GM18867 (cell line): ENCODE data around the gene PLA2G15.

Source experiments
- ATAC-seq: cut with Tn5 transposase; IDR thresholded peaks from one replicate; pipeline ENCODE4 v1.9.1; 2021; ENCODE audit warnings: mild to moderate bottlenecking, moderate library complexity; ENCODE audit not compliant: unreplicated experiment

PLA2G15 gene

DNA sequence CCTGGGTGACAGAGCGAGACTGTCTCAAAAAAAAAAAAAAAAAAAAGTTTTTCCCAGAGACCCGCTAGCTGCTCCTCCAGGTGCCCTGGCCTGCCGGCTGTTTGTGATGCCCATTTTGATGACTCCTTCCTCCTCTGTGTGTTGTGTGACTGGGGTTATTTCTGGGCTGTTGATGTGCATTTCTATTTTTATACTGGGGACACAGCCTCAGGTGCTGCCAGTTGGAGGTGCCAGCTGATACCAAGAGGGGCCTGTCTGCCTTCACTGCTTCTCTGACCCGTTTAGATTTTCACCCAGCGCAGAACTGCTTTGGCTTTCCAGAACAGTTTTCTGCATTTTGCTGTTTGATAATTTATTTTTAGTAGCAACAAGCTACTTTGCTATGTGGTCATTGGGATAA is 6.7 kb downstream of the PLA2G15 start:
- no peak for ATAC-seq

DNA sequence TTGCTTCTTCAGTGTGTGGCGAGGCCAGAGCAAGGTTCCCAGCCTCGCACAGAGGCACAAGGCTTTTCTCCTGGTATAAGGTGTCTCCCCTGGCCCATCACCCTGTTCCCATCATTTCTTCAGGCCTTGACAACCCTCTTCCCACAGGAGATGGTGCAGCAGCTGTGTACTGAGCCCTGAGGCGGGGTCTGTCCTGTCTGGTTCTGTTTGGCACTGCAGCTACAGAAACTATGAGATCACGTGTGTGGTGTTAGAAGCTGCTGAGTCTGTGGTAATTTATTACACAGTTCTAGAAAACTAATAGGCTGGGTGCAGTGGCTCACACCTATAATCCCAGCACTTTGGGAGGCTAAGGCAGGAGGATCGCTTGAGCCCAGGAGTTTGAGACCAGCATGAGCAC is 7.2 kb downstream of the PLA2G15 start:
- no peak for ATAC-seq

DNA sequence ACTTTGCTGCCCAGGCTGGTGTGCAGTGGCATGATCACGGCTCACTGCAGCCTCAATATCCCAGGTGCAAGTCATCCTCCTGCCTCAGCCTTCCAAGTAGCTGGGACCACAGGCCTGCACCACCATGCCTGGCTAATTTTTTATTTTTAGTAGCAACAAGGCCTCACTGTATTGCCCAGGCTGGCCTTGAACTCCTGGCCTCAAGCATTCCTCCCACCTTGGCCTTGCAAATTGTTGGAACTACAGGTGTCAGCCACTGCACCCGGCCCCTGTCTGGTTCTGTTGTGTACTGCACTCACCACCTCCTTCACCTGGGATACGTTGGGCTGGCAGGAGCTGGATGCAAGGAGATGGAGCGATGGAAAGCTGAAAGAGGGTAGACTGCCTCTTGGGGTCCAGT is 8.5 kb downstream of the PLA2G15 start:
- no peak for ATAC-seq

DNA sequence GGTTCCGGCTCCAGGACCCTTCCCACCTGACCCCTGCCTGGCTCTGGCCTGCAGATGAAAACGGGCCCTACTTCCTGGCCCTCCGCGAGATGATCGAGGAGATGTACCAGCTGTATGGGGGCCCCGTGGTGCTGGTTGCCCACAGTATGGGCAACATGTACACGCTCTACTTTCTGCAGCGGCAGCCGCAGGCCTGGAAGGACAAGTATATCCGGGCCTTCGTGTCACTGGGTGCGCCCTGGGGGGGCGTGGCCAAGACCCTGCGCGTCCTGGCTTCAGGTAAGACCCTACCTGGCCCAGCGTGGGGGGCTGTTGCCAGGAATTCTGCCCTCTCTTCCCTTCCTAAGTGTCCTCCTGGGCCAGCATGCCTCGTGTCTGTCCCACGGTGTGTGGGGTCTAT is 10.5 kb downstream of the PLA2G15 start:
- no peak for ATAC-seq

DNA sequence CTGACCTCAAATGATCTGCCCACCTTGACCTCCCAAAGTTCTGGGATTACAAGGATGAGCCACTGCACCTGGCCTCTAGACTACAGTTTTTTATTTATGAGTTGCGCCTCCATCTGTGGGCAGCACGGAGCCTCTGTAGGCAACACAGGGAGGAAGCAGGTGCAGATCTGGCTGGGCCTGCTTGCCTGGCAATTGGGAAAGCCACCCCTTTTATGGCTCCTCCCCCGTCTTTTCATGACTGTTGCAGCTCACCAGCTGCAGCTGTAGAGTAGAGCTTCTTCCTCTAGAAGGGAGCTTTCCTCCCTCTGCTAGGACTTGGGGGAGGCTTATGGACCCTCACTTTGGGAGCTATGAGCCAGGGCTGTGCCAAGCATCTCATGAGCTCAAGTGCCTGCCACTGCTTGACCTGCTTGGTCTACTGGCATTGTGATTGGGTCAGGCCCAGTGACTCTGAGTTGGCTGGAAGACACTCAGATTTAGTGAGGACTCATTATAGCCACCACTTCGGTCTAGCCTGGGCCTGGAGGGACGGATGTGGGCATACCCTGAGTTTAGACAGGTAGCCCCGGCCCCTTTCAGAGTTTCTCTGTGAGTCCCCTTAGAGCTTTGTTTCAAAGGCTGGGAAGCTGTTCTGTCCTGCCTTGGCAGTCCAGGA is 12.2 kb downstream of the PLA2G15 start:
- peak; percentile 38 for ATAC-seq

DNA sequence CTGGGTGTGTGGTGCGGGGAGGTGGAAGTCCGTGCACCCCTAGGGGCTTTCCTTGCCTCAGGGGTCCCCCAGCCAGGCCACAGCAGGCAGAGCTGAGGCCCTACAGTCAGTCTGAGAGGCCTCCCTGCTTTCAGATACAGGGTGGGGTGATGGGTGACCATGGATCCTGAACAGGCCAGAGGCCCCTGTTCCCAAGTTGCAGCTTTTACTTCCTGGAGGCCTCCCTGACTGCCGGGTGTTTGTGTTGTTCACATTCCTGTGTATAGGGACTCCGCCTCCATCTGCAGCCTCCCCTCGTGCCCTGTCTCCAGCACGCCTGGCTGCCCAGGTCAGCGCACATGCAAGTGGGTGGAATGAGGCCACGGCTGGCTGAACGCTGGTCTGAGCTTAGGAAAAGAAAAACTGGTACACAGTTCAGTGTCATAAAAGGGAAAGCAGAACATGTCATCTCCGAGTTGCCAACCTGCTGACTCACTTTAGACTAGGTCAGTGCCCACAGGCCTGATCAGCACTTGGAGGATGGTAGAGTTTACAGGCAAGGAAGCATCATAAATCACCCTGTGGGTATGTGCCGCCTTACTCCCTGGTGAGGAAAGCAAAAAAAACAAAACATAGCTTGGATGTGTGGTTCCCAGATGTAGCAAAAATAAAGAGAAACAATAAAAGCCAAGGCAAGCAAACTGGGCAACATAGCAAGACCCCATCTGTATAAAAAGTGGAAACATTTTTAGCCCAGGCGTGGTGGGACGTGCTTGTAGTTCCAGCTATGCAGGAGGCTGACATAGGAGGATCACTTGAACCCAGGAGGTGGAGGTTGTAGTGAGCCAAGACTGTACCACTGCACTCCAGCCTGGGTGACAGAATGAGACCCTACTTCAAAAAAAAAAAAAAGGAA is 13.0 kb downstream of the PLA2G15 start:
- no peak for ATAC-seq

DNA sequence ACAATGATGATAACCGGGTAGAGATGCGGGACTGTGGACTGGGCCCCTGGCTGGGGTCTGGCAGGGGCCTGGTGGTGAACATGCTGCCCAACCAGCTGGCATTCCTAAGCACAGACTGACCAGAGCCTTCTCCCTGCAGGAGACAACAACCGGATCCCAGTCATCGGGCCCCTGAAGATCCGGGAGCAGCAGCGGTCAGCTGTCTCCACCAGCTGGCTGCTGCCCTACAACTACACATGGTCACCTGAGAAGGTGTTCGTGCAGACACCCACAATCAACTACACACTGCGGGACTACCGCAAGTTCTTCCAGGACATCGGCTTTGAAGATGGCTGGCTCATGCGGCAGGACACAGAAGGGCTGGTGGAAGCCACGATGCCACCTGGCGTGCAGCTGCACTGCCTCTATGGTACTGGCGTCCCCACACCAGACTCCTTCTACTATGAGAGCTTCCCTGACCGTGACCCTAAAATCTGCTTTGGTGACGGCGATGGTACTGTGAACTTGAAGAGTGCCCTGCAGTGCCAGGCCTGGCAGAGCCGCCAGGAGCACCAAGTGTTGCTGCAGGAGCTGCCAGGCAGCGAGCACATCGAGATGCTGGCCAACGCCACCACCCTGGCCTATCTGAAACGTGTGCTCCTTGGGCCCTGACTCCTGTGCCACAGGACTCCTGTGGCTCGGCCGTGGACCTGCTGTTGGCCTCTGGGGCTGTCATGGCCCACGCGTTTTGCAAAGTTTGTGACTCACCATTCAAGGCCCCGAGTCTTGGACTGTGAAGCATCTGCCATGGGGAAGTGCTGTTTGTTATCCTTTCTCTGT is 14.0 kb downstream of the PLA2G15 start:
- ATAC-seq = no peak

DNA sequence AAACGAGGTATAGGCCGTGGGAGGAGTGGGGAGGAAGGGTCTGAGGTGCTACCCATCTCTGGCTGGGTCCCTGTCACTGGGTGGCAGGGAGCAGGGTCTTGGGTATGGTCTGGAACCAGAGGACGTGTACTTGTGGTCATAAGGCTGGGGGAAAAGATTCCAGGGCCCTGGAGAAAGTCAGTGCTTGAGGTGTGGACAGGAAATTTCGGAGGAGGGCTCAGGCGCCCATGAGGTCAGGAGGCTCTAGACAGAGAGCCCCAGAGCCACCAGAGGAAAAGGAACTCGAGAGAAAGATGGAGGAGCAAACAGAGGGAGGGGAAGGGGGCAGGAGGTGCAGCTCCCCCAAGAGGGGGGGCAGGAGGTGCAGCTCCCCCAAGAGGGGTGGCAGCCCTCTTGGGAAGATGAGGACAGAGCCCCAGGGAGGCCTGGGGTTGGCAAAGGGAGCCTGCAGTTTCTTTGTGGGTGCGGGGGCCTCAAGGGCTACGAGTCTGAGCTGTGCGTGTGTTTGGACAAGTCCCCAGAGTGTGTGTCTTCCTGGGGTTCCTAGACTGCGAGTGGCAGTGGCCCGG is 18.5 kb downstream of the PLA2G15 start:
- peak; percentile 1 for ATAC-seq

DNA sequence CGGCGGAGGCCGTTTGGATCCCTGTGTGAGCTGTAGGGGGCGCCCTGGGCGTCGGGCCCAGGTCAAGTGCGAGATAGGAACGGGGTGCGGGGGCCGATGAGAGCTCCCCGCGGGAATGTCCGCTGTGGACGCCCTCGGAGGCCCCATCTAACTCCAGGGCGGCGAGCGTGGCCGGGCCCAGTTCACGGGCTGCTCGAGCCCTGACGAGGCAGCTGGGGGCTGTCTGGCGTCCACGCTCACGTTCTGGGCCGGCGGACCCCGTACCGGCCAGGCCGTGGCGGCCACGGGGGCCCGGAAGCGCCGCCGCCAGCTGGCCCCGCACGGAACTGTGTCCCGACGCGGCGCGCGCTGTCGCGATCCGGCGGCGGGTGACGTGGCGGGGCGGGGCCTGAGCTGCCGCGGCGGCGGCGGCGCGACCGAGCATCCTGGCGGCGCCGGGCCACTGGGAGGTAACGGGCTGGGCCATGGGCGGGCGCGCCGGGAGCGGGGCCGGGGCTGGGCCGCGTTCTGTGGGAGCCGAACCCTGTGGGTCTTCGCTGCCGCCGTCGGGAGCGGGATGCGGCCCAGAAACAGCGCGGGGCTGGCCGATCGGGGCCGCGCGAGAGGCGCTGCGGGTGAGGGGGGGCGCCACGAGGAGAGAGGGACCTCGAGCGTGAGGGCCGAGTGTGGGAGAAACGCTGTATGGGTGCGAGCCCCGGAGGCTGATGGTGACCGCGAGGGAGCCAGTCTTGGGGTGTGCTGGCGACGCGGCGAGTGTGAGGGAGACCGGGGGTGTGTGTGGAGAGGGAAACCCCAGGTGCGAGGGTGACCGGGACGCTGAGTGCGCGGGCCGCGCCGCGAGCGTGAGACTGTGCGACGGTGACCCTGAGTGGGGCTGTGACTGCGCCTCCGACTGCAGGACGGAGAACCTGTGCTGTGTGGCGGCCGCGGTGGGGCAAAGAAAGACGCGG is 19.2 kb downstream of the PLA2G15 start, which contains the start of gene SLC7A6:
SLC7A6 (plus strand) TSS at position 399 of the 950 bp plus-strand sequence. CDS start 10,201 bp downstream, outside the sequence.
- ATAC-seq = peak; percentile 64

DNA sequence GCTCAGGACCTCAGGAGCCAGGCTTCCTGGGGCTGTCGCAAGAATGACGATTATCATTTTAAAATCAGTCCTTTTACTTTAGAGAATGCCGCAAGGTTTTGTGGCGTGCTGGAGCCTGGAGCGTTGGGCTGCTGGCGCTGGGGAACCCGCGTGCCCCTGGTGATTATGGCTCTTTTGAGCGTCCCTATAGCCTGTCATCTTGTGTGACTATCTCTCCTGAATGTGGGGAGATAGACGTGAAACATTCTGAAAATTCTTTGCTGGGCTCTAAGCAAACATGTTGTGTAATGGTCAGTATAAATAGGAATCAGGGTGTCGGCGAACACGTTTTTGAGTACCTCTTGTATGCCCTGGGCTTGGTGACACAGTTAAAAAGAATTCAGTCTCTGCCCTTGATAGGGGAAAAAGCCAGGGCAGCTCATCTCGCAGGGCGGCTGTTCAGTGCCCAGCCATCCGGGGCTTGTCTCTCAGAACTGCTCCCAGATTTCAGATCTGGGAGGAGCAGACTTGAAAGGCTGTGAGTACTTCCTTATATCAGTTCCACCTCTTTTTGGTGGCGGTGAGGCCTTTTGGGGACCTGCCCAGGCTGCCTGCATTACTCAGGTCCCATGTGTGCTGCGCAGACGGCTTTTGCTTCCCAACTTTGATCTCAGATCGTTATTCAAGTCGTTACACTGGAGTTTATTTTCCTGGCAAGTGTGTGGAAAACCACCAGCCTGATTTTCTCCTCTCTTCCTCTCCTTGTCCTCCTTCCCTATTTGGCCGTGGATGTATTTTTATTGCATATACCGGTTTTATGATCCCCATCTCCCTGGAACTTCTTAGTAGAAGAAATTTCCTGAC is 20.1 kb downstream of the PLA2G15 start:
- ATAC-seq = peak; percentile 1

DNA sequence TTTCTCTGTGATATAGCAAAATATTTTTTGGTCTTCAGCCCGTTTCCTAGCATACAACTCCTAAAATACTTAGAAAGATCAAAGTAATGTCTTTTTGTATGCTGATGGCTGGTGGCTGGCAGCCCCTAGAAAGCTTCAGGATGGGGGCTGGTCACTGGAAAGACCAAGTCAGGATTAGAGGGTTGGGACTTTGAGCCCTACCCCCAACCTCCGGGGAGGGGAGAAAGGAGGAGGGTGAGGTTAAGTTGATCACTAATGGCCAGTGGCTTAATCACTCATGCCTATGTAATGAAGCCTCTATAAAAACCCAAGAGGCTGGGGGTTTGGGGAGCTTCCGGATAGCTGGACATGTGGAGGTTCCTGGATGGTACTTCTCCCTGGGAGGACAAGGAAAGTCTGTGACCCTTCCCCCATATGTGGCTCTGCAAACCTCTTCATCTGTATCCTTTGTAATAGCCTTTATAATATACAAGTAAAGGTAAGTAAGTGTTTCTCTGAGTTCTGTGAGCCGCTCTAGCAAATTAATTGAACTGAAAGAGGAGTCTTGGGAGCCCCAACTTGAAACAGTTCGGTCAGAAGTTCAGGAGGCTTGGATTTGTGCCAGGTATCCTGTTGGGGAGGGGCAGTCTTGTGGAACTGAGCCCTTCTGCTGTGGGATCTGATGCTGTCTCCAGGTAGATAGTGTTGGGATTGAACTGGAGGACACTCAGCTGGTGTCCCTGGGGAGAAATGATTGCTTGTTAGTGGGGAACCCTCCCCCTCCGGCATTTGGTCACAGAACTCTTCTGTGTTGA is 22.6 kb downstream of the PLA2G15 start:
- ATAC-seq = no peak

DNA sequence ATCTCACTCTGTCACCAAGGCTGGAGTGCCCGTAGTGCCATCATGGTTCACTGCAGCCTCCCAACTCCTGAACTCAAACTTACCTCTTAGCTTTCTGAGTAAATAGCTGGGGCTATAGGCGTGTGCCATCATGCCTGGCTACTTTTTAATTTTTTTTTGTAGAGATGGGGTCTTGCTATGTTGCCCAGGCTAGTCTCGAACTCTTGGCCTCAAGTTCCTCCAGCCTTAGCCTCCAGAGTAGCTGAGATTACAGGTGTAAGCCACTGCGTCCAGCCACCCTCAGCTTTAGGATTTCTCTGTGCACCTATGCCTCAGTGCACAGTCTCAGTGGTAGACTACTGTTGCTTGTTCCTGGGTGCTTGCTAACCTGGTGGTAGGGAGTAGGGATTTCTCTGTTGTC is 24.6 kb downstream of the PLA2G15 start:
- ATAC-seq = no peak

DNA sequence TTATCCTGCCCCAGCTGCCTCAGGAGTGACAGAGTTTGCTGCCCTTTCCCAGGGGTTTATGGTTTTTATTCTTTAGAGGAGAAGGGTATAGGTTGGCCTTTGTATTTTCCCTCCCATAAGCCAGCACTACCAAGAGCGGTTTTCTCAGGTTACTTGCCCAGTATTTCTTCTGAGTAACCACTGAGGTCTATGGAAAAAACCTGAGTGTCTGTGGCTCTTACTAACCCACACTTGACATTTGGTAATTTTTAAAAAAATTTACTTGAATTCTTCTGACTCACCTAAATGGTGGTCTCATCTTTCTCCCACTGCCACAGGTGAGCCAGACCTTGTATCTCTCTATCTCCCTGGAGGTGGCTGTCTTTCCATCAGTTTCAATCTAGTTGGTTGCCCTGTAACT is 25.2 kb downstream of the PLA2G15 start:
- no peak for ATAC-seq

DNA sequence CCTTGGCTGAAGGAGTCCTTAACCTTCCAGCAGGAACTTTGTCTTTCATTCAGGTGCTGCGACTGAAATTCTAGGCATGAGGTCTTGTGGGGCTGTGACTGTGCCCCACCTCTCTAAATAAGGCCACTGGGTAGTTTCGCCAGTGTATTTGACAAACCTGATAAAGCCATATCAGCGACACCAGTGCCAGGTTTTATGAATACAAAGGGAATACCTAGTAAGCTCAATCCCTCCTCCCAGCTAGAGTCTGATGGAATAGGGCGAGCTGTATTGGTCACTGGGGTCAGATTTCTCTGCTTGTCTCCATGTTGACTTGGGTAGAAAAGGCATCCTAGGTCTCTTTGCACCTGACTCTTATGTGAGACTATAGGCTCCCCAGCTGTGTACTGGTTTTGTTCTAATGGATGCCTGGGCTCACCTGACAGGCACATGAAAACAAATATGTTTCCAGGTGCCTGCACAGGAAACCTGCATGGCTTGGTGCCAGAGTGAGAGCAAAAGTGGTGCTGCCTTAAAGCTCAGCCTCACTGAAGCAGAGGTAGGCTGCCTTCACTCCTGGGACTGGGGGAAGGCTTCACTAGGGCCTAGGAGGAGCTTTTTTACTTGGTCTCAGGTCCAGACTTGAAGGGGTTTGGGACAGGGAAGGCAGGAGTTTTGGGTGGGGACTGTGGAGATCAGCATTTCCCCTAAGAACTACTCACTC is 27.5 kb downstream of the PLA2G15 start:
- ATAC-seq = no peak

DNA sequence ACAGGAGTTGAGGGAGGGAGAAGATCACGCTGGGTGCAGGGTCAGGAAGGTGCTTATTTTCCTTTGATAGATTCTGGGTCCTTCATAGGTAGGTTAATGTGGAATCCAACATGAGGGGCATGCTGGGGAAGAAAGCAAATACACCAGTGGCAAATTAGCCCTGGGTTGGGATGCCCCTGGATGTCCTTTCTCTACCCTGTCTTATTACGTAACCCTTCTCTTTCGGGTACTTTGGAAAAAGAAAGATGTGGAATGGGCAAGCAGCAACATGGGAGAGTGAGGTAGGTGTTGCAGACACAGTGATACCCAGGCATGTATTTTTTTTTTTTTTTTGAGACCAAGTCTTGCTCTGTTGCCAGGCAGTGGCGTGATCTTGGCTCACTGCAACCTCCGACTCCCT is 28.3 kb downstream of the PLA2G15 start:
- ATAC-seq = no peak

DNA sequence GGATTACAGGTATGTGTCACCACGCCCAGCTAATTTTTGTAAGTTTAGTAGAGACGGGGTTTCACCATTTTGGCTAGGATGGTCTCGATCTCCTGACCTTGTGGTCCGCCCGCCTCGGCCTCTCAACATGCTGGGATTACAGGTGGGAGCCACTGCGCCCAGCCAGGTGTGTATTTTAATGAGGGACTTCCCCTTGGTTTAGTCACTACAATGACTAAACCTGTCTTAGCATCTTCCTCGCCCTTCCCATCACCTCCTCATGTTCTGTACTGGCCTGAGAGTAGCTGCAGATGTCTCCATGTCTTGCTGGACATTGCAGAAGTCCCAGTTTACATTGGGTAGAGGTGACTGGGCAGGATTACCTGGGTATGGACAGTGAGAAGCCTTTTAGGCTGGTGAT is 28.7 kb downstream of the PLA2G15 start:
- ATAC-seq = no peak

DNA sequence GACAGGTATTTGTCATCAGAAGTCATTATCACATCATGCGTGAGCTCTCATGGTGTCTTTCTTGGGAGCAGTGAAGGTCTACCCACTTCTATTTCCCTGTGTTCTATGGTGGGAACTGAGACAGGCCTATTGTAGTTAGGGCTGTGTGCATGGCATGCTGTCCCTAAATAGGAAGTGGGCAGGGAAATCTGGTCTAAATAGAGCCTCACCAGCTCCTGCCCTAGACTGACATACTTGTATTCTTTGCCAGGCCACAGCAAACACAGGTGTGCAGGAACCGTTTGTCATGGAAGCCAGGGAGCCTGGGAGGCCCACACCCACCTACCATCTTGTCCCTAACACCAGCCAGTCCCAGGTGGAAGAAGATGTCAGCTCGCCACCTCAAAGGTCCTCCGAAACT is 29.3 kb downstream of the PLA2G15 start:
- no peak for ATAC-seq
